Measurements from ENCODE around the gene BACE2. TPM values are rescaled to one million over a fixed set of nuclear protein-coding genes. Genes with fewer than 3 reads are reported as not detected.
A peak's percentile ranks its signal among the peaks of the same experiment; 100 is the strongest.
"Not testable (repeated sequence)": the region's sequence is repeated elsewhere in the genome, so short reads cannot be mapped to it uniquely, and the experiment has no call there.

The BACE2 gene
- total RNA-seq, 6 experiments from 2014 or later = 4.3 to 7.9 (median 5.4) TPM

DNA sequence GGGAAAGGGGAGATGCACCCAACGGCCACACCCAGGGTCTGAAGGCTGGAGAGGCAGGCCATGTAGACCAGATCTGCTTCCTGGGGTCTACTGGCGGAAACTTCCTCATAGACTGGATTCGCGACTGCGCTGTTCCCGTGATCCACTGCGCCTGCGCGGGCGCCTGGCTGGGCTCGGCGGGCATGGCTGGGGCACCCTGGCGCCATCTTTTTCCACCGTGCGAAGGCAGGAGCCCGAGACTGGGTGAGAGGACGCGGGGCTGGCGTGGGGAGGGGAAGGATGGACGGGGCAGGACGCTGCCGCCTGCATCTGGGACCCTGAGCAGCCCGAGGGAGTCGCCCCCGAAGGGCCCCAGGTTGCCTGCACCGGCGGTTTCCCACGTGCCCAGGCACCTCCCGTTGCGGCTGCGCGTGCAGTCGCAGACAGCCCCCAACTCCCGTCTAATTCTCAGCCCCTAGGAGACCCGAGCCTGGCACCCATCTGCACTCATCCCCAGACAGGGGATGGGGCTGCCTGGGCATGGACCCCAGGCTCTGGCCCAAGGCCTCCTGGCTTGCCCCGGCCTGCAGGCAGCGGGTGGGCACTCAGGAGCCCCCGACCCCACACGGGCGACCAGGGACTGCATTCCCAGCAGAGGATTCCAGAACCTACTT, 136.2 kb downstream of the BACE2 start:
- H3K4me1 ChIP-seq = no peaks in the 10 kb centered on the region
- DNase-seq = no peak
- ATAC-seq = peak in 1 of 4 donors; percentile 27
- no peak for TF ChIP-seq CTCF (IDR thresholded peaks at IDR 0.05)
- no peak for TF ChIP-seq POLR2A (IDR thresholded peaks at IDR 0.05)
- H3K4me3 ChIP-seq = no peak overlapping the region
- intact Hi-C loops (cut with DNase I) = no loop called here
- H3K27me3 ChIP-seq = no peaks in the 10 kb centered on the region
- H3K27ac ChIP-seq = no peak overlapping the region
- no peaks in the 10 kb centered on the region for H3K36me3 ChIP-seq
- H3K9me3 ChIP-seq = no peaks in the 10 kb centered on the region
- 91% methylated on average over 6 of the region's 40 CpGs for WGBS (ENCODE audit: insufficient coverage, low coverage, low lambda C conversion rate, missing lambda C conversion rate)

DNA sequence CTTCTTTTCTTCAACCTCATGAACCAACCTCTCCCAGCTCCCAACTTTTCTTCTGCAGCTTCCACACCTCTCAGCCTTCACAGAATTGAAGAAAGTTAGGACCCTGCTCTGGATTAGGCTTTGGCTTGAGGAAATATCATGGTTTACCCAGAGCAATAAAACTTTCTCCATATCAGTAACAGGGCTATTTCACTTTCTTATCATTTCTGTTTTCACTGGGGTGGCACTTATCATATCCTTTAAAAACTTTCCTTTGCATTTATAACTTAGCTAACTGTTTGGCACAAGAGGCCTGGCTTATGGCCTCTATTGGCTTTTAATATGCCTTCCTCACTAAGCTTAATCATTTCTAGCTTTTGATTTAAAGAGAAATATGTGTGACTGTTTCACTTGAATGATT, 139.3 kb downstream of the BACE2 start:
- Histone ChIP-seq H3K9me3 (no peaks in the 10 kb centered on the region), H3K36me3 (no peaks in the 10 kb centered on the region), H3K27ac (no peak overlapping the region), H3K27me3 (no peaks in the 10 kb centered on the region), H3K4me1 (no peaks in the 10 kb centered on the region), H3K4me3 (no peak overlapping the region)
- DNase-seq = no peak
- TF ChIP-seq CTCF (IDR thresholded peaks at IDR 0.05) = no peak
- no peak for TF ChIP-seq POLR2A (IDR thresholded peaks at IDR 0.05)
- intact Hi-C loops (cut with DNase I) = no loop called here
- ATAC-seq = no peak

DNA sequence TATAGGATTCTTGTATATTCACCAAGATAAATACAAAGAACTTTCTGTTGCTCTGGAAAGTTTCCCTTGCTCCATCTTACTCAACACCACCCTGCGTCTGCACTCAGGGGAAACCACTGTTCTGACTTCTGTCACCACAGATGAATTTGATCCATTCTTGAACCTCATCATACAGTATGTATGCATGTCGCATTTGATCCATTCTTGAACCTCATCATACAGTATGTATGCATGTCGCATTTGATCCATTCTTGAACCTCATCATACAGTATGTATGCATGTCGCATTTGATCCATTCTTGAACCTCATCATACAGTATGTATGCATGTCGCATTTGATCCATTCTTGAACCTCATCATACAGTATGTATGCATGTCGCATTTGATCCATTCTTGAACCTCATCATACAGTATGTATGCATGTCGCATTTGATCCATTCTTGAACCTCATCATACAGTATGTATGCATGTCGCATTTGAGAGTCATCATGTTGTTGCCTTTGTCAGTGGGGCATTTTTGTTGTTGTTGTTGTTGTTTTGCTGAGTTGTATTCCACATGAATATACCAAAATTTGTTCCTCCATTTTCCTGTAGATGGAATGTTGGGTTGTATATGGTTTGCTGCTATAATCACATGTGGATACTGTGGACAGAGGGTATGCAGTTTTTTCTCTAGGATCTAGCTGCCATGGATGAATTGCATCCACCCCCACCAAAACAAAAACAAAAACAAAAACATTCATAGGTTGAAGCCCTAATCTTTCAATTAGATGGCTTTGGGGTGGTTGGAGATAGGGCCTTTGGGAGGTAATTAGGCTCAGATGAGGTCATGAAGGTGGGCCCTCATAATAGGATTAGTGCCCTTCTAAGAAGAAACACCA, 145.6 kb downstream of the BACE2 start:
- WGBS (ENCODE audit: insufficient coverage, low coverage, low lambda C conversion rate, missing lambda C conversion rate) = 88% methylated on average over 4 of the region's 8 CpGs
- H3K9me3 ChIP-seq; H3K36me3 ChIP-seq; intact Hi-C loops (cut with DNase I); ATAC-seq; H3K27ac ChIP-seq; H3K4me1 ChIP-seq; H3K4me3 ChIP-seq; DNase-seq: not testable (repeated sequence)
- peaks cover 0 to 13% of the 10 kb centered on the region in 2 donors for H3K27me3 ChIP-seq

DNA sequence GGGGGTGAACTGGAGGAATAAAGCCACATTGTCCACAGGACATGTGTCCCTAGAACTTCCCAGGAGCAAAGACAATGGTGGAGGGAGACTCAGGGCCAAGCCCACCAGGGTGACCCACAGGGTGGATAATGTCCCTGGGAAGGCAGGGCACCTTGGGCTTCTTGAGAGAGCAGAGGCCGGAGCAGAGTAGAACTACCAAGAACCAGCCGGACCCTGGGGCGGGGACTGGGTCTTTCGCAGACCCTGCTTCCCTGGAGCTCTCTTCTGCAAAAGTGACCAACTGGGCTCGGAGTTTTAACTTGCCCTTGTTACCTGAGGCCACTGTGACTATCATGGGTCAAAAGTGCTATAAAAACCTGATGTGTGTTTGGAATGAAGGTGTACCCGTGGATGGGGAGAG, 147.8 kb downstream of the BACE2 start:
- Histone ChIP-seq H3K4me1 (peaks cover 0 to 8% (median 0%) of the 10 kb centered on the region in 4 donors), H3K27ac (no peak overlapping the region), H3K36me3 (no peaks in the 10 kb centered on the region), H3K27me3 (peaks cover 0 to 13% of the 10 kb centered on the region in 2 donors), H3K4me3 (no peak overlapping the region), H3K9me3 (no peaks in the 10 kb centered on the region)
- no CpG with 5 or more reads among the region's 6 CpGs for WGBS (ENCODE audit: insufficient coverage, low coverage, low lambda C conversion rate, missing lambda C conversion rate)
- TF ChIP-seq CTCF (IDR thresholded peaks at IDR 0.05) (no peak), POLR2A (IDR thresholded peaks at IDR 0.05) (no peak)
- intact Hi-C loops (cut with DNase I) = no loop called here
- DNase-seq = no peak
- ATAC-seq = no peak

Measured in right lobe of liver (tissue), 6 donors.